Mesenchymal stem cell (in vitro differentiated cells and primary cell): ENCODE data around the gene NOTCH2.

Source experiments
- DNase-seq: peaks from one replicate; pipeline ENCODE4 v3.0.0-alpha.2; 2013
- H2AFZ ChIP-seq: one replicate; pipeline ENCODE4 v1.6.1; 2013; ENCODE audit warnings: low read depth, mild to moderate bottlenecking, control low read depth, inconsistent platforms, low read length, moderate library complexity
- H2AK5ac ChIP-seq: 2 replicates; pipeline ENCODE4 v1.6.1; 2013; ENCODE audit warnings: low read length, moderate library complexity, mild to moderate bottlenecking, inconsistent platforms; ENCODE audit not compliant: severe bottlenecking
- H2BK120ac ChIP-seq: one replicate; pipeline ENCODE4 v1.6.1; 2013; ENCODE audit warnings: low read depth, mild to moderate bottlenecking, inconsistent platforms, low read length, moderate library complexity
- H2BK12ac ChIP-seq, 2 experiments: one replicate each; pipeline ENCODE4 v1.6.1; 2013; ENCODE audit warnings: inconsistent platforms in 2 of 2, low read length in 2 of 2, mild to moderate bottlenecking in 2 of 2, moderate library complexity in 2 of 2, control low read depth in 1 of 2
- H2BK15ac ChIP-seq: one replicate; pipeline ENCODE4 v1.6.1; 2013; ENCODE audit warnings: mild to moderate bottlenecking, low read depth, inconsistent platforms; ENCODE audit not compliant: poor library complexity, severe bottlenecking
- H2BK5ac ChIP-seq: 2 replicates; pipeline ENCODE4 v1.6.1; 2013; ENCODE audit warnings: low read depth, mild to moderate bottlenecking, low read length, control low read depth, inconsistent platforms; ENCODE audit not compliant: poor library complexity, severe bottlenecking
- H3K14ac ChIP-seq, 2 experiments: one replicate each; pipeline ENCODE4 v1.6.1; 2013; ENCODE audit warnings: inconsistent platforms in 2 of 2, low read length in 2 of 2, control low read depth in 1 of 2, mild to moderate bottlenecking in 1 of 2, moderate library complexity in 1 of 2
- H3K18ac ChIP-seq, 2 experiments: one replicate each; pipeline ENCODE4 v1.6.1; 2013; ENCODE audit warnings: inconsistent platforms in 2 of 2, low read length in 2 of 2, control low read depth in 1 of 2, low read depth in 1 of 2, mild to moderate bottlenecking in 1 of 2
- H3K23ac ChIP-seq, 2 experiments: one replicate each; pipeline ENCODE4 v1.6.1; 2013; ENCODE audit warnings: inconsistent platforms in 2 of 2, low read length in 2 of 2, mild to moderate bottlenecking in 2 of 2, moderate library complexity in 2 of 2, control low read depth in 1 of 2
- H3K27ac ChIP-seq: 2 replicates; pipeline ENCODE4 v1.5.1; 2013; ENCODE audit warnings: mild to moderate bottlenecking, moderate library complexity, low read length, control low read depth, inconsistent platforms; ENCODE audit not compliant: poor library complexity, severe bottlenecking
- H3K27me3 ChIP-seq, 2 experiments: 2 replicates each; pipeline versions ENCODE4 v1.6.1 to v1.7.0; 2013; ENCODE audit warnings: low read length in 2 of 2, mild to moderate bottlenecking in 2 of 2, moderate library complexity in 2 of 2, control low read depth in 1 of 2, inconsistent platforms in 1 of 2; ENCODE audit not compliant: control insufficient read depth in 1 of 2, insufficient read depth in 1 of 2
- H3K36me3 ChIP-seq, 2 experiments: 2 replicates each; pipeline versions ENCODE4 v1.6.1 to v1.7.0; 2013; ENCODE audit warnings: low read length in 2 of 2, control low read depth in 1 of 2, inconsistent platforms in 1 of 2, low read depth in 1 of 2, mild to moderate bottlenecking in 1 of 2; ENCODE audit not compliant: insufficient read depth in 2 of 2, control insufficient read depth in 1 of 2
- H3K4ac ChIP-seq, 2 experiments: one replicate each; pipeline ENCODE4 v1.6.1; 2013; ENCODE audit warnings: inconsistent platforms in 2 of 2, low read length in 2 of 2, mild to moderate bottlenecking in 2 of 2, moderate library complexity in 2 of 2, control low read depth in 1 of 2, low read depth in 1 of 2
- H3K4me1 ChIP-seq: 2 replicates; pipeline ENCODE4 v1.6.1; 2013; ENCODE audit warnings: low read depth, low read length, control low read depth; ENCODE audit not compliant: control insufficient read depth, insufficient read depth
- H3K4me2 ChIP-seq: 2 replicates; pipeline ENCODE4 v1.6.1; 2013; ENCODE audit warnings: low read length, mild to moderate bottlenecking, inconsistent platforms; ENCODE audit not compliant: poor library complexity, severe bottlenecking
- H3K4me3 ChIP-seq, 2 experiments: 2 replicates each; pipeline versions ENCODE4 v1.5.1 to v1.7.0; 2013; ENCODE audit warnings: low read length in 2 of 2, mild to moderate bottlenecking in 2 of 2, control low read depth in 1 of 2, low read depth in 1 of 2; ENCODE audit not compliant: insufficient read depth in 1 of 2
- H3K79me1 ChIP-seq: replicated peaks from 2 replicates; pipeline ENCODE4 v1.6.1; 2013; ENCODE audit warnings: mild to moderate bottlenecking, control low read depth, low read length, inconsistent platforms; ENCODE audit not compliant: poor library complexity, severe bottlenecking
- H3K9ac ChIP-seq: 2 replicates; pipeline ENCODE4 v1.7.0; 2013; ENCODE audit warnings: mild to moderate bottlenecking, low read length, moderate library complexity
- H3K9me3 ChIP-seq: 2 replicates; pipeline ENCODE4 v1.7.0; 2013; ENCODE audit warnings: mild to moderate bottlenecking, low read length; ENCODE audit not compliant: control insufficient read depth
- H4K8ac ChIP-seq: one replicate; pipeline ENCODE4 v1.6.1; 2013; ENCODE audit warnings: inconsistent platforms, mild to moderate bottlenecking, low read length, moderate library complexity
- H4K91ac ChIP-seq: one replicate; pipeline ENCODE4 v1.6.1; 2013; ENCODE audit warnings: mild to moderate bottlenecking, low read length, inconsistent platforms
- WGBS: methylation state at CpG from one replicate; pipeline ENCODE4 v1.1.7; 2013; ENCODE audit warnings: mixed read lengths; 5-methylcytosine and 5-hydroxymethylcytosine counted together

Gene NOTCH2

GRCh38 chr1:119926553-119926952, 142.9 kb downstream of the NOTCH2 start:
- H3K9me3 ChIP-seq = no peaks in the 10 kb centered on the region
- H3K36me3 ChIP-seq = peaks cover 43 to 96% of the 10 kb centered on the region in 2 experiments
- no peaks in the 10 kb centered on the region for H3K4me1 ChIP-seq
- H2BK15ac ChIP-seq = no peak overlapping the region
- DNase-seq = no peak
- H2AFZ ChIP-seq = no peak overlapping the region
- H3K18ac ChIP-seq = no peak overlapping the region
- H2BK5ac ChIP-seq = no peak overlapping the region
- peaks cover 16% of the 10 kb centered on the region for H3K79me1 ChIP-seq
- no peak overlapping the region for H4K91ac ChIP-seq
- H3K27ac ChIP-seq = no peak overlapping the region
- WGBS = 97% methylated on average over 3 of the region's 3 CpGs
- H4K8ac ChIP-seq = no peak overlapping the region
- no peak overlapping the region for H3K14ac ChIP-seq
- H2AK5ac ChIP-seq = no peak overlapping the region
- no peaks in the 10 kb centered on the region for H3K27me3 ChIP-seq
- no peak overlapping the region for H3K4me2 ChIP-seq
- no peak overlapping the region for H3K4me3 ChIP-seq
- H3K4ac ChIP-seq = no peak overlapping the region
- no peak overlapping the region for H3K9ac ChIP-seq
- H2BK120ac ChIP-seq = no peak overlapping the region
- H3K23ac ChIP-seq = no peak overlapping the region
- H2BK12ac ChIP-seq = no peak overlapping the region

- Histone ChIP-seq H3K27ac (no peak overlapping the region), H3K4ac (no peak overlapping the region), H3K14ac (no peak overlapping the region), H3K4me1 (no peaks in the 10 kb centered on the region), H3K27me3 (no peaks in the 10 kb centered on the region), H3K79me1 (peaks cover 16% of the 10 kb centered on the region), H2BK5ac (no peak overlapping the region), H2AK5ac (no peak overlapping the region), H3K4me3 (no peak overlapping the region), H4K91ac (no peak overlapping the region), H3K23ac (no peak overlapping the region), H3K18ac (no peak overlapping the region), H2BK15ac (no peak overlapping the region), H3K9ac (no peak overlapping the region), H3K4me2 (no peak overlapping the region), H2BK120ac (no peak overlapping the region), H3K9me3 (no peaks in the 10 kb centered on the region), H4K8ac (no peak overlapping the region), H2AFZ (no peak overlapping the region), H3K36me3 (peaks cover 46 to 100% of the 10 kb centered on the region in 2 experiments), H2BK12ac (no peak overlapping the region)
- DNase-seq = no peak
- WGBS = 96% methylated on average over 17 of the region's 19 CpGs
These were observed 144.2 kb downstream of the NOTCH2 start for GRCh38 chr1:119924948-119925898.

- Histone ChIP-seq H3K4me1 (no peaks in the 10 kb centered on the region), H2BK5ac (no peak overlapping the region), H2AK5ac (no peak overlapping the region), H3K4ac (no peak overlapping the region), H3K23ac (no peak overlapping the region), H3K27me3 (no peaks in the 10 kb centered on the region), H3K14ac (no peak overlapping the region), H3K36me3 (peaks cover 52 to 100% of the 10 kb centered on the region in 2 experiments), H2AFZ (no peak overlapping the region), H2BK12ac (no peak overlapping the region), H3K9me3 (no peaks in the 10 kb centered on the region), H3K27ac (no peak overlapping the region), H2BK15ac (no peak overlapping the region), H3K79me1 (peaks cover 8% of the 10 kb centered on the region), H3K4me2 (no peak overlapping the region), H3K4me3 (no peak overlapping the region), H2BK120ac (no peak overlapping the region), H4K8ac (no peak overlapping the region), H3K9ac (no peak overlapping the region), H4K91ac (no peak overlapping the region), H3K18ac (no peak overlapping the region)
- 92% methylated on average over 8 of the region's 8 CpGs for WGBS
- DNase-seq = no peak
These were observed 149.1 kb downstream of the NOTCH2 start for GRCh38 chr1:119920104-119920968.

- H3K23ac ChIP-seq = no peak overlapping the region
- no peaks in the 10 kb centered on the region for H3K9me3 ChIP-seq
- DNase-seq = no peak
- no peak overlapping the region for H3K4me3 ChIP-seq
- H3K27me3 ChIP-seq = no peaks in the 10 kb centered on the region
- H2BK120ac ChIP-seq = no peak overlapping the region
- H3K4me2 ChIP-seq = no peak overlapping the region
- no peak overlapping the region for H2AK5ac ChIP-seq
- 96% methylated on average over 7 of the region's 7 CpGs for WGBS
- H4K8ac ChIP-seq = no peak overlapping the region
- H4K91ac ChIP-seq = no peak overlapping the region
- H2AFZ ChIP-seq = no peak overlapping the region
- H3K4ac ChIP-seq = no peak overlapping the region
- H3K14ac ChIP-seq = no peak overlapping the region
- H3K27ac ChIP-seq = no peak overlapping the region
- peaks cover 6% of the 10 kb centered on the region for H3K79me1 ChIP-seq
- H2BK12ac ChIP-seq = no peak overlapping the region
- H3K18ac ChIP-seq = no peak overlapping the region
- no peak overlapping the region for H2BK15ac ChIP-seq
- H2BK5ac ChIP-seq = no peak overlapping the region
- H3K9ac ChIP-seq = no peak overlapping the region
- peaks cover 52 to 100% of the 10 kb centered on the region in 2 experiments for H3K36me3 ChIP-seq
- no peaks in the 10 kb centered on the region for H3K4me1 ChIP-seq
These were observed 150.2 kb downstream of the NOTCH2 start for GRCh38 chr1:119919241-119919640.
